ENCODE measurements around the gene PARVB. TPM values are rescaled to one million over a fixed set of nuclear protein-coding genes. Genes with fewer than 3 reads are reported as not detected.

Gene PARVB
- total and polyA plus RNA-seq, 2 donors (not counting 3 experiments of a cell fraction or from before 2014, with no cell fraction given) = 155 to 162 TPM

- DNase-seq (ENCODE audit: low read depth, low spot score) (no peak), FAIRE-seq (no peak)
- no peaks in the 10 kb centered on the region for H3K9me1 ChIP-seq (replicated peaks; ENCODE audit: control insufficient read depth, extremely low read depth, insufficient read depth, low read length)
- no peak overlapping the region for H3K4me2 ChIP-seq (ENCODE audit: insufficient read depth, low read length)
- H3K27me3 ChIP-seq (ENCODE audit: control insufficient read depth in 2 of 2, insufficient read depth in 2 of 2, low read length in 2 of 2) = no peaks in the 10 kb centered on the region
- CTCF ChIA-PET = interaction anchor here (1.5 to 1.9 kb wide), 3 partner anchors 22 to 71 kb away, joined by 4 to 6 read pairs (median 5); no protein-coding TSS in a partner anchor
- intact Hi-C loops (cut with micrococcal nuclease) (no loop called here), dilution Hi-C loops (cut with MboI; ENCODE audit: extremely low pct_ligation_motif_present, low sequenced_read_pairs) (no loop called here)
- no peak overlapping the region for H2AFZ ChIP-seq (ENCODE audit: low read depth, low read length)
- POLR2A ChIA-PET = no interaction called here
- no peaks in the 10 kb centered on the region for H4K20me1 ChIP-seq (replicated peaks; ENCODE audit: control insufficient read depth, extremely low read depth, insufficient read depth, low read length)
- TF ChIP-seq FOS (IDR thresholded peaks at IDR 0.05; ENCODE audit: borderline replicate concordance, insufficient read depth, low read length) (no peak), JUN (IDR thresholded peaks at IDR 0.05; ENCODE audit: borderline replicate concordance, insufficient read depth, insufficient read length, low read depth) (no peak), GATA2 (IDR thresholded peaks at IDR 0.05; ENCODE audit: insufficient read depth, insufficient read length, low read depth, low read length) (no peak), POLR2AphosphoS5 (IDR thresholded peaks at IDR 0.05; ENCODE audit: insufficient read depth, low read depth, low read length) (no peak), POLR2A (IDR thresholded peaks at IDR 0.05; ENCODE audit: low read depth, low read length) (no peak), CTCF (IDR thresholded peaks at IDR 0.05; ENCODE audit: extremely low read depth in 1 of 2, insufficient read depth in 1 of 2, low read depth in 1 of 2, low read length in 2 of 2) (no peak), MYC (IDR thresholded peaks at IDR 0.05; ENCODE audit: low read depth, low read length) (no peak), EZH2 (IDR thresholded peaks at IDR 0.05; ENCODE audit: borderline replicate concordance, low read depth, low read length, severe bottlenecking) (no peak), MAX (IDR thresholded peaks at IDR 0.05; ENCODE audit: insufficient read depth, insufficient read length) (no peak)
- no TSS peak for BruUV-seq (replicated peaks)
- H3K4me3 ChIP-seq (replicated peaks in 1 of 3; ENCODE audit: insufficient read depth in 1 of 3, low read depth in 1 of 3, low read length in 3 of 3) = no peak overlapping the region
- no peak overlapping the region for H3K27ac ChIP-seq (ENCODE audit: insufficient read depth, low read depth, low read length)
- H3K9ac ChIP-seq (replicated peaks; ENCODE audit: extremely low read depth, insufficient read depth, low read length) = no peak overlapping the region
- H3K36me3 ChIP-seq (ENCODE audit: control insufficient read depth in 2 of 2, extremely low read depth in 1 of 2, insufficient read depth in 2 of 2, low read length in 2 of 2) = no peaks in the 10 kb centered on the region
- peaks cover 27% of the 10 kb centered on the region for H3K4me1 ChIP-seq (ENCODE audit: control insufficient read depth, extremely low read depth, insufficient read depth, low read length)
- peaks cover 90% of the 10 kb centered on the region for H3K79me2 ChIP-seq (ENCODE audit: control insufficient read depth, insufficient read depth, low read length)
- H3K9me3 ChIP-seq (replicated peaks; ENCODE audit: control insufficient read depth, insufficient read depth, low read length) = no peaks in the 10 kb centered on the region
Measured at GRCh38 chr22:44063462-44064371, 39.6 kb downstream of the PARVB start.

Data from endothelial cell of umbilical vein (primary cell).